NCI-H1436 treated with DMSO at 0.1 percent for 48 hours (cell line): ENCODE measurements around the gene KIF5A.
A peak's percentile ranks its signal among the peaks of the same experiment; 100 is the strongest.

ENCODE experiments used
- DNase-seq: peaks from one replicate; lab custom pipeline; 2025; lab: John Stamatoyannopoulos, UW

KIF5A gene

GRCh38 chr12:57520053-57520818, 29.6 kb upstream of the KIF5A start, which contains the start of gene DDIT3:
DDIT3 (minus strand) TSS chr12:57520514; CDS start chr12:57517406, 3,108 bp downstream.
- peak; percentile 89 for DNase-seq

- DNase-seq, result no peak
Measured at GRCh38 chr12:57521525-57522010, 28.3 kb upstream of the KIF5A start.

GRCh38 chr12:57522011-57522886, 27.6 kb upstream of the KIF5A start, which contains the start of gene MBD6:
MBD6 (plus strand) TSS chr12:57522824; CDS start chr12:57524304, 1,480 bp downstream.
- no peak for DNase-seq

- no peak for DNase-seq
Measured at GRCh38 chr12:57522887-57523705, 26.7 kb upstream of the KIF5A start.

- DNase-seq, result no peak
Measured at GRCh38 chr12:57523706-57524614, 25.9 kb upstream of the KIF5A start.

- no peak for DNase-seq
Measured at GRCh38 chr12:57524814-57525614, 24.8 kb upstream of the KIF5A start.

- no peak for DNase-seq
Measured at GRCh38 chr12:57525615-57526383, 24.0 kb upstream of the KIF5A start.

GRCh38 chr12:57526477-57527126, 23.2 kb upstream of the KIF5A start:
- no peak for DNase-seq

- DNase-seq, result no peak
Measured at GRCh38 chr12:57527184-57527583, 22.7 kb upstream of the KIF5A start.

- no peak for DNase-seq
Measured at GRCh38 chr12:57528176-57528575, 21.7 kb upstream of the KIF5A start.

GRCh38 chr12:57528831-57529555, 20.9 kb upstream of the KIF5A start:
- DNase-seq, result no peak

GRCh38 chr12:57529831-57530230, 20.0 kb upstream of the KIF5A start:
- DNase-seq, result no peak

GRCh38 chr12:57530396-57531142, 19.3 kb upstream of the KIF5A start:
- DNase-seq, result no peak

- DNase-seq, result no peak
Measured at GRCh38 chr12:57531836-57532235, 18.0 kb upstream of the KIF5A start.

- DNase-seq, result no peak
Measured at GRCh38 chr12:57533108-57533507, 16.7 kb upstream of the KIF5A start.

GRCh38 chr12:57534250-57534649, 15.6 kb upstream of the KIF5A start:
- no peak for DNase-seq

- no peak for DNase-seq
Measured at GRCh38 chr12:57534991-57535543, 14.8 kb upstream of the KIF5A start.
